ENCODE data around the gene NUAK1.

The NUAK1 gene

DNA sequence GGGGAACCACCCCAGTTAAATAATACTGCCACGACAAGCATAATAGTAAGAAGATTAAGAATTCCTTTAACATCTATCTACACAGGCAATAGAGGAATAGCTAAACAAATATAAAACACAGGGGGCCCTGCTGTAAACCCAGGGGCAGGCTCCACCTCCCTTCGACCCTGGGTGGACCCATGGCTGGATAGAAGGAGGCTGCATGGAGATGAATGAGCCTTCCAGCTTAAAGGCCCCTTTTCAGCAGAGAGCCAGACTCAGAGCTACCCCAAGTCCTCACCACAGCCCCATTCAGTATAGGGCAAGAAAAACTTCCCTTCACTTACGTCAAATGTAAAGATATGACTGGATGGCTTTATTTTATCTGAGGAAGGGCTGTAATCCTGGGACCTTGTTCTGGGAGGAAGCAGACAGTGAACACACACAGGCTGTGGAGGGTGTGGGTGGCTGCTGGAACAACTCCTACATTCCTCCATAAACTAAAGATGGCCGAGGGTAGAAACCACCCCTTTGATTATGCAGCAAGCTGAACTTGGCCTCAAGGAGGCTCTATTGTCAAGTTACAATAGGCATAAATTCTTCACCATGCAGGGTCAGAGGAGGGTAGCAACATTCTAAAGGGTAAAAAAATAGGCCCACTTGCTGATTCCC lies 30.4 kb downstream of the NUAK1 start:
- no peak for DNase-seq

DNA sequence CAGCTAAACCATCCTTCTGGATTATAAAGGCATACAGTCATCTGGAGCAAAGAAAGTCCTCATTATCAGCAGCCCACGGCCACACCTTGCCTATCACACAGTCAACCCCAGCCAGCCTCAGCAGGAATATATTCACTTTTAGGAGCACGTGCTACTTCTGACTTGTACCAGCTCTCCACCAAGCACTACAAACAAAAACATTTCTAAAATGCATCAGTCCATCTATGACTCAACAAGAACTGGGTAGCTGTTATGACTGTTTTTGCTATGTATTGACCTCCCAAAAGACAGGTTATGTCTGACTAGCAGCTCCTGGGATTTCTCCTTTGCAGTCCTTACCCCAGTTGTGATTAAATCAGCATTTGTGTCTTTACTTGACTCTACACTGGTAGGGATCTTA lies 31.2 kb downstream of the NUAK1 start:
- no peak for DNase-seq

DNA sequence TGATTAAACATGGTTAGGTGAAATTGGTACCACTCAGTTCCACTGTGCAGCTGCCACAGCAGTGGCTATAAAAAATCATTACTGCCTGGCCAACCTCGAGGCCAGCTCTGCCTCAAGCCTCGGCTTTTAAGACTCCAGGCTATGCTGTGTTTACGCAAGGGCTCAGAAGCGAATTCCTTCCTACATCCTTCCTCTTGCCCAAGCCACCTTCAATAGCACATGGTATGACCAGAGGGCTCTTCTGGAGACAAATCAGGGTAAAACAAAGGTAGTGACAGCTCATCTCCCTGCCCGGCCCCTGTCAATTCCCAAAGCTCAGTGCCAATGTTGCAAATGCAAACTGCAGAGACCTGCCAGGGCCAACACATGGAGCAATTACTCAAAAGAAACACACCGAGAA lies 31.9 kb downstream of the NUAK1 start:
- DNase-seq, result no peak

DNA sequence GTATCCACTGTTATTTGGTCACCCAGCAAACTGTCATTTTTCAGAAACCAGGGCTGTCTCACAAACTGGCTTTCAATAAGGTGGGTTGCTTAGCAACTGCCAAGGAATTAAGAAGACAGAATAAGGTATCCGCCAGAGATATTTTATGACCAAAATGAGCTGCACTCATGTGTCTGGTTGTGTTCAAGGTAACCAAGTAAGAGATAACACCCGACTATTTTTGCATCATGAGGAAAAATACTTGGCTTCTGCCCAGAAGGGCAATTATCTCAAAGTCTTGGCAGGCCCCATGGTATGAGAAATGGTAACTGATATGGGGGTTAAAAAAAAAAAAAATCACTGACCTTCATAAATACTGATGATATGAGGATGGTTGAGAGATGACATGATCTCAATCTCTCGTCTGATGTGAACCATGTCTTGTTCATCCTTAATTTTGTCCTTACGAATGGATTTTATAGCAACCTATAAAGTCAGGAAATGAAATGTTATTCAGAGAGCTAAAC lies 32.6 kb downstream of the NUAK1 start:
- no peak for DNase-seq

DNA sequence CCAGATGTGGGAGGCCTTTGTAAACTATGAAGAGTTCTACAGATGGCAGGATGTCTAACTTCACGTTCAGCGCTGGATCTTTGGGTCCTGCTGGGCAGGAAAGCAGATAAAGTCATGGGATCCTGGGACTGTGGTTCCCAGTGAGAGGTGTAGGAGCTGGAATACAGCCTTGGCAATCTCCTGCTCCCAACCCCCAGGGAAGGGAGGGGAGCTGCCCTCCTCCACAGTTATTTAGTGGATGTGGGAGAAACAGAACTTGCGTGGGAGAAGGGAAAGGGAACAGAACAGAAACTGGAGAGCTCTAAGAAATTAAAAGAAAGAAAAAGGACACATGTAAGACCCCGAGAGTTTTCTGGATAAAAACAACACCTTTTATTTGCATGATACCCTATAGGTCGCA lies 37.0 kb downstream of the NUAK1 start:
- DNase-seq, result no peak

DNA sequence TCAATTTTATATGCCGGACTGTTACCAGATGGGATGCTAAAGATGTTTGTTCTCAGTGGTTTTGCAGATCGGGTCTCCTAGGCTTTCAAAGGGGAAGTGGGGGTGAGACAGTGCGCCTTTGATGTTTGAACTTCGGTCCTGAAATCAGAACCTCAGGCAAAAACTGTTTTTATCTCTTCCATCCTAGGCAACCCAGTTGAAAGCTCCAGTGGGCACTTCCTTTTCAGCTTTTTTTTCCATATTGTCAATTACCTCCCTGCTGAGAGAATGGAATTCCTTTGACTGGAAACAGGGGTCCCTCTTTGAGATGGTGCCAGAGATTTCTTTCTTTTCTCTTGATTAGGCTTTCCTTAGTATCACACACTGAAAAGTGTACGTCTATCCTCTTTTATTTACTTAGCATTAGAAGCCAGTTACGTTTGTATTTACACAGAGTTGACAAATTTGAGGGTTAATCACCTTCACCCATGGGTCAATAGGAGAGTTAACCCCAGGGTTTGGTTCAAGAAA lies 40.0 kb downstream of the NUAK1 start:
- no peak for DNase-seq

DNA sequence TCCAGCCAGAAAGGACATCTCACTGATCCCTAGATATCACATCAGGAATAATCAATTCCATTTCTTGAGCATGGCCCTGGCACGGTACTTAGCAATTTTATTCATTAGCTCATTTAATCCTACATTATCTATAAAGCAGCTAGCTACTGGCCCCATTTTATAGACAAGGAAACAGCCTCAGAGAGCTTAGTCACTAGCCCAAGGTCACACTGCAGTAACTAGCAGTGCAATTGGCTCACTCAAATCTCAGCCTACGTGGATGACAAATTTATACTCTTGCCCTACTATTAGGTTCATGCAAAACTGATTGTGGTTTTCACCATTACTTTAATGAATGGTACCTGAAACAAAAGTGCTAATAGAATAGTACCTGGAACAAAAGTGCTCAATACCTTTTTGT lies 41.7 kb downstream of the NUAK1 start:
- DNase-seq, result no peak

DNA sequence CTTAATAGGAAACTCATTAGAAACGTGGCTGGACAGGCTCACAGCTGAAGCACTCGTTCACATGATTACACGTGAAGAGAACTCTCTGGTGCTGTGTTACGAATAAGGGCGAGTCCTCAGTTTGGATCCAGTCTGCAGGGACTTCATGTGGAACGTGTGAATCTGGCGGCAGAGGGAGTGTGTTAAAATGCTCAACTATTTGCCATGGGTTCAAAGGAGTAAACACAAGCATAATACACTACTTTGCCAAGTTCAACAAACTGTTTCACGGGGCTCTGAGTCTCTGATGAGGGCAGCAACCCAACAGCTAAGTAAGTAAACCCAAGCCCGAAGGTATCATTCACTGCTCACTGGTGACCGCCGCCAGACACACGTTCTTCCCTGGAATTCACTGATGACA lies 42.4 kb downstream of the NUAK1 start:
- DNase-seq, result no peak

DNA sequence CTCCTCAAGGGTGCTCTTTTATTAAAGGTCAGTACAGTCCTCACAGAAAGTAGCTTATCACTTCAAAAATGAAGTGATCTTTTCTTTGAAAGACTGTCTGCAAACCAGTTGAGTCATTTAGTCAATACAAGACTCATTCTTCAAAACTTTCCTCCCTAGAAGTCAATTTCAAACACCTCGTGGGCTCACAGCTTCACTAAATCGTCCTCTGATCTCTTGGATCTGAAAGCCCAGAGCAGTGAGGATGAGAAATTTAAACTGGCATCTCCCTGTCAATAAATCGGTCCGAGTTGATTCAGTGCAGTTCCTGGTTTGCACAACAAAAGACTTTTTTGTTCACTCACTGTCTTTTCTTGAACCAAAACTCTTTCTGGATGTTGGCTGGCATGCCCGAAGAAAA lies 44.5 kb downstream of the NUAK1 start:
- DNase-seq, result no peak

DNA sequence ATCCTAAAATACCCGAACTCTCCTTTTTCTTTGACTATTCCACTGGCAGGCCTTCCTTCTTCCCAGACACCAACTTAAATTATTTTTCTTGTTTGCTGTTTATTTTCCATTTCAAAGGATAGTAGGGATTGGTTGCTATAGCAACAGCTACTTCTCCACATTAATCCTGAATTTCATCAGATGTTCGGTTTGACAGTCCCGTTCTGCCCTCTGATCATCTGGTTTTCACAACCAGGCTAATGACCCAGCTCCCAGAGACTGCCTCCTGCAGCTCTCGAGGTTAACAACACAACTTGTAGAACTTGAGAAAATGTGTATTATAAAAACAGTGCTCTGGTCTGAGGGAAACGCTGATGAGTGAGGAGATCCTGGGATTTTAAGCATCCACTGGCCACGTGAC lies 45.5 kb downstream of the NUAK1 start:
- no peak for DNase-seq

DNA sequence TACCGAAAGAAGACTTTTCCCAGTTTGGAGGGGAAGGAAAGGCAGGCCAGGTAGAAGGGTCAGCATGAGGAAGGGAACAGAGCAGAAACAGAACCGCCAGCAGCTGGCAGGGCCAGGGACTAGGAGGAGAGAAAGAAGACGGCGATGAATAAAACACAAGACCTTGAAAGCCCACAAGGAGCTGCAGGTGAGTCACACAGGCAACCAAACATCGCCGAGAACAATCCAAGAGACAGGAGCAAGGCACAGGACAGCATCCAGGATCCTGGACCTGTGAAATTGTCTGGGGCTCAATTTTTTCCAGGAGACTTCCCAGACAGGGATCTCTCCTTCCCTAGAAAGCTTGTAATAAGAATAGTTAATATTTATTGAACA lies 47.3 kb downstream of the NUAK1 start:
- no peak for DNase-seq

DNA sequence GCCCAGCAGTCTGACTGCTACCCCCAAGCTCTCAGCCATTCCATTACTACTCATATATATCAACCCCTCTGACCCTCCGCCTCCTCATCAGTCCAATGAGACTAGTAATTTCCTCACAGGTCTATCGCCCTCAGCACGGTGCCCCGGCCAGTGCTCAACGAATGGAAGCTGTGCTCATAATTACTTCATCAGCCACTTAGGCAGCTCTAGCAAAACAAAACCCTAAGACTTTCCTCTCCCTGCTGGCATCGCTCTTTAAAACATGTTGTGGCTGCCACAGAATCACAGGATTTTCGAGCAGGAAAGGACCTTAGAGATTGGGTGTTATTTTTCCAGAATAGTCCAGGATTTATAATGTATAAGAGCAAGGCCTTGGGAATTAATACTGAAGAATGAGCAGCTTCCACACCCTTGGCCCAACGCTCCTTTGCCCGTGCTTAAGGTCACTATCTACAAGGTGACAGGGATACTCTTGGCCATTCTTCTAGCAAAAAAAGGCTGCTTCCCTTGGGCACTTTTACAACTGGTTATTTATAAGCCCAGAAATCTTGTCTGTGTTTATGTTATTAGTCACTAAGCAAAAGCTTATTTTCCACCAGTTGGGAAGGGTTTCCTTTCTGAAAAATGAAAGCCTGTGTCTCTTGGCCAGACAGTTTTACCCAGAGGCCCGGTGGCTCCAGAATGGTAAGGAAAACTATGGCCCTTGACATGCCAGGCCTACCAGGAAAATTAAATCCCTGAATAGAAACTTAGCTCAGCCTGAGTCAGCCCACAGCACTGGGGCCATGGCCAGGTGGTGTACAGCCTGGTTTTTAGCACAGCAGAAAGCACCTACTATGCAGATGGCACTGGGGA lies 47.9 kb downstream of the NUAK1 start:
- DNase-seq, result no peak

DNA sequence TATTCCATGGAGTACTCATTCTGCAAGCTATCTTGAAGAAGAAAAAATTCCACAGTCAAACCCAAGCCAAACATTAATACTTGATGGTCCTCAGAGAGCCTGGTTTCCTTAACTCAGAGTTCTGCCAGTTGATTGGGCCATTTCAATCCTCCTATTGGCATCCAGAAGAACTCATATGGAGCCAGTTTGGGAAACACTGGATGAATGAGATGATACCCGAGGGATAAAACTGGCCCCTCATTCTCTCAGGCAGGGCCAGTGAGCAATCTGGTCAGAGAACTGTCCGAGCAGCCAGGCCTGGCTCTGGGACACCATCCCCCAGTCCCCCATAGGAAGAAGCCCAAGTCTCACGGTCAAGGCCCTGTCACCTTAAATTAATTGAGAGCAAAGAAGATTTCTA lies 48.8 kb downstream of the NUAK1 start:
- DNase-seq, result no peak

DNA sequence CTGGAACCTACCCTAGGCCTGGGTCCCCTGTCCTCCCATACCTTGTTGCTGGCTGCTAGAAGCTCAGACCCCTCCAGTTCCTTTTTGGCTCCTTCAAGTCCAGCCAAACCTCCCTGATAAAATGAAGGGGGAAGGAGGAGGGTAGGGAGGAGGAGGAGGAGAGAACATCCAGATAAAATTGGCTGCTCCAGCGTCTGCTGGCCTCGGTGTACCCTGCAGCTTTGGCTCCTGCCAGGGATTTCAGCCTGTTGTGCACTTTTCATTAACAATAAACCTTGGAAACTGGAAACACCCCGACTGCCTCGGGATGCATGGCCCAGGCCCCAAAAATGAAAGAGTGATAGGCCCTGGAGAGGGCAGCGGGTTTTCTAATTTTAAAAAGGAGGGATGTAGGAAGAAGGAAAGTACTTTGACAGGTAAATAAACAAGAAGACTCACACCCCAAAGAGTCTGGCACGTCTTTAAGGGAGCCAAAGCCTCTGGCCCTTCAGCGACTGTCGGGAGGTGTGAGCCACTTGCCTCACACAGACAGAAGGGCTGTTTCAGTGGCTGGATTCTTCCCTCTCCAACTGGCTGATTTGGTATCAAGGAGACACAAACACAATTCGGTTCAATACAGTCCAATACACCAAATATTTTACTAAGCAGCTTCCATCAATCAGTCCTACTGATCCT lies 49.8 kb downstream of the NUAK1 start:
- no peak for DNase-seq

DNA sequence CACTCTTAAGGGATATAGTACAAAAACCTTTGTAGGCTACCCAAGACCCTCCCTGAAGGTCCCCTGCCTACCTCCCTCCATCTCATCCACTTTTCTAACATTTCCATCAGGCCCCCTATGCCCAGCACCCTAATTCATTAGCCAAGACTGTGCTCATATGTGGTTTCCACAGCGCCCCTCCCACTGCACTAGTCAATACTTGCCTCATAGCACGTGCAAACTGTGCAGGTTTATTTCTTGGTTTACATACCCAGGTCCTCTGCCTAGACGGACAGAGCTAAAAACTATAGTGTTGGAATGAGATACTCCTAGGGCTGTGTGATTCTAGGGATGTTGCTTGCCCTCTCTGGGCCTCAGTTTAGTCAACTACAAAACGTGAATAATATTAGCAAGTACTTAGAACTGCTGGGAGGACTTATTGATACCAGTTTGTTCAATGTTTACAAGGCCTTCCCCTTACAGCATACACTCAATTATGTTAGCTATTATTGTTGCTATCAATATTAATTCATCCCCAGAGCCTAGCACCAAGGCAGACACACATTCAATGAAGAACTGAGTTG lies 50.4 kb downstream of the NUAK1 start:
- no peak for DNase-seq

DNA sequence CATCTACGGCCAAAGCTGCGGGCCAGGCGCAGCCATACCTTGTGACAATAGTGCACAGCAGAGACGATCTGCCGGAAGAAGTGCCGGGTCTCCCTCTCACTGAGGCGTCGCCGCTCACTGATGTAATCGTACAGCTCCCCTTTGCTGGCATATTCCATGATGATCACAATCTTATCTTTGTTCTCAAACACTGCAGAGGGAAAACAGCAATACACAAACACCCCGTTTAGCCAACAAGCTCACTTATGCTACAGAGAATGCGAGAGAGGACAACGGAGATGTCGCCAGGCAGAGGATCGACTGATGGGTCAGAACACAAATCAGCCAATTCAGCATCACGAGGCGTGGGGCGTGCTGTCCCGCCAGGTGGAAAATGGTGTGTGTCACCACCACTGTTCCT lies 52.1 kb downstream of the NUAK1 start:
- DNase-seq, result no peak

DNA sequence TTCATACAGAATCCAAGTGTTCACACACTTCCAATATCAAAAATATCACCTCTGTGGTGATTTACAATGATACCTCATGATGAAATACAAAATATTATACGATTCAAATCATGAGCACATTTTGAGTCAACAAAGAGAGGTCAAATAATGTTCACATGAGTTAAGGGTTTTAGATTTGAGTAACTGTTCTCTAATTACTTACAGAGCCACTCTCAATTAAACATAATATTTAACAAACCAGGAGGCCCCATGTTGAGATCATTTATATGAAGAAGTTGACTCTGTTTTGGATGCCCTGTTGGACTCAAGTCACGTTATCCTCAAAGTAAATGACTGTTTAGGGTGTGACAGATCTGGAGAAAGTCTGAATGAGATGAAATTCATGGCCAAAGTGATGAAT lies 53.5 kb downstream of the NUAK1 start:
- DNase-seq, result peak; percentile 24

DNA sequence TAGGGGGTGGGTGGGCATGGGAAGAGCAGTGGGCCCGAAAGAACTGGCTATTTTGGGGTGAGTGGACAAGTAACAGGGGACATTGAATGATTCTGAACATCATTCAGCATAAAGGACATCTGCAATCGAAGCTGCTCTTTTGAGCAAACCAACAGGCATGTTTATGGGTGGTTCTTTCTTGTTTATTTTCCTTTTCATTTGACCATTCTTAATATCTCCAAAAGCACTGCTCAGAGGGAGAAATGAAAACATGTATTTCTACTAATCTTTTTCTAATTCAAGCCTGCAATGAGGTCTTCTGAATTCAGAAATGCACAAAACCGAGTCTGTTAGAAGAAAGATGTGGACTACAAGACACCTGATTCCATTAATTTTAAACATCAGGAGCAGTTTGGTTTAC lies 54.0 kb downstream of the NUAK1 start:
- no peak for DNase-seq

DNA sequence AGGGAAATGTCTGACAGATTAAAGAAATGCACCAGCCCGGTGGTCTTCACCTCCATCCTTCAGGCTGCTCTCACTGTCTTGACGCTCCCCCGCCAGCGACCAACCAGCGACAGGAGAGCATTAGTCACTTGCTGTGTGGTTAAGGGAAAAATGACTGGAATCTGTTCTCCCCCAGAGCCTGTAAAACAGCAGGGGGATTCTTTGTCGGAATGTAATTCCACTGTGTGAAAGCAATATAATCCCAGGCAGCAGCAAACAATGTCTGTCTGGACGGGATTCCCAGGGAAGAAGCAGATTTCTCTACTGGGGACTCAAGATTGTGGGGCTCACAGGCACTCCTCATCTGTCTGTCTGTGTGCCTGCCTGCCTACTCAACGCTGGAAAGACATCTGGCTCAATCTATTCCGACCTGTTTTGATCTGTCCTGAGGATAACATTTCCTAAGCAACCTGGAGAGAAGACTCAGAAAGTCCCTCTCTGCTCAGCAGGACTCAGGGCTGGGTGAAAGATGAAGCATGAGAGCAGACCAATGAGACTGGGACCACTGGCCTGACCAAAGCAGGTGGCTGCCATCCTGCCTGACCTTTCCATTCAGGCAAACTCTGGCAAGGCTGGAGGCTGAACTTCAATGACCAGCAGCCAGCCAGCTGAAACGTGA lies 54.6 kb downstream of the NUAK1 start:
- no peak for DNase-seq

DNA sequence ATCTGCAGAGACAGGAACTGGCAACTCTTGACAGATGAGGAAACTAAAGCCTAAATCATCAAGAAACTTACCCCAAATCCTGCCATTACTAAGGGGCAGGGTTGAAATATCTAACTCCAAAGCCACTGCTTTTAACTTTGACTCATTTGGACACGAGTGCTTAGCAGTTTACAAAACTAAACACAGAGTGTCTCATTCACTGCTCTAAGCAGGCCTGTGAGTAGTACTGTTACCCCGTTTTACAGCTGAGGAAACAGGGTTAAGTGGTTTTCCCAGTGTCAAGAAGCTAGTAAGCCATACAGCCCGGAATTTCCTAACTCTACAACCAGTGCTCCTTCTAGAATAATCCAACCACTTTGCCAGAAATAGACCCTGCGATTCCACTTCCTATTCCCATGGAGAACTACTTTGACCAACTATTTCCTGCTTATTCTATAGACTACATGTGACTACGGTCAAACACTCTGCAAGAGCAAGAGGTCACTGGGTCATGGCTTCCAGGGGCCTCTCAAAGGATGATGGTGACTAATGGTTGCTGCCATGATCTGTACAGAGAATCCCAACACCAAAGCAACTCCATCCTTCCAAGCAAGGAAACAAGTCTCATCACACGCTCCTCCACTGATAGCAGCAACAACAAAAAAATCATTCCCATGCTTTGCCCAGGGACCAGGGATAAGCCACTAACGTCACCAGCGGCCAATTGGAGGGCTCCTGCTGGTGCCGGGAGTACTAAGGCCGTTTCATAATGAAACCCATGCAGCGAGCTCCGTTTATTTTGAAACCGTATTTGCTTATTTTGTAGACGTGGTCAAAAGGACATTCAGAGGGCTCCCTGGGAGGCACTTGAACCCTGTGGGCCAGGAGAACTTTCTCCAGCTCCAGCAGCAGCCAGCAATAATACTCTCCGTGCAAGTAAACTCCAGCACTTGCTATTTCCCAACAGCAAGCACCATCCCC lies 56.3 kb downstream of the NUAK1 start:
- DNase-seq, result no peak

DNA sequence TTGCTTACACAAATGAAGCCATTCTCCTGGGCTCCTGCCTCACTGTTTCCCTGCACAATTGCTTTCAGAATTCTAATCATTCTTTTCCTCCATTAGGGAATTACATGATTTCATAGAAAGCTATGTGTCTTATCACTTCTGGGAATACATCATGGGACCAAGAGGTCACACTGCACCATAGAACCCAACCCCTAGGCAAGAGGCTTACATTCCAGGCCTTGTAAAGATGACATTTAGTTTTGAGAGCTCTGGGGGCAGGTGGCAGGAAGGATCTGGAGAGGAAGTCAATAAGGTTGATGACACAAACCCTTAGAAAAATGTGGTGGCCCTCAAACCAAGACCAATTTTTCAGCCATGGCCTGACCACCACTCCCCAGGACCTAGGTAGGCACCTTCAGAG lies 57.1 kb downstream of the NUAK1 start:
- DNase-seq, result no peak

DNA sequence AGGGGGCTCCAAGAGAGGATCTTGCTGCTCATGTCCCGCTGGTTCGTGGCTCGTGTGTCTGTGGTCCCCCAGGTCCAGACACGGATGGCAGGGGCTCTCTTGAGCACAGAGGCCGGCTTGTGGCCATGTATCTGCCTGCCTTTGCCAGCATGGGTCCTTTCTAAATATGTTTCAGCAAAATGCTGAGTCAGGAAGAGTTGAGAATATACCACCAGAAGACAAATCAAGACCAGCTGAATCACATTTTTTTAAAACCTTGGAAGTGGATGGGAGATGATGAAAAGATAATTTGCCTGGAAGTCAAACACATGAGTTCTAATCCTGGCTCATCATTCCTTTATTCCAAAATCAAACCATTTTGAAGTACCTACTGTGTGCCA lies 58.0 kb downstream of the NUAK1 start:
- no peak for DNase-seq

Measured in activated CD4-positive, alpha-beta T cell treated with anti-CD3 and anti-CD28 coated beads, Interleukin-2, Interleukin-6, amounts not matched to agents 100 ng/mL and 50 ng/mL, durations not matched to agents 16 hours and 8 hours (primary cell).